B cell (primary cell): ENCODE results near the gene CHRNA5.

Source experiments
- EZH2 ChIP-seq: IDR thresholded peaks from 2 replicates; pipeline ENCODE4 v1.6.1; 2012; ENCODE audit warnings: borderline replicate concordance, low read depth, mild to moderate bottlenecking, moderate library complexity, low read length; ENCODE audit not compliant: insufficient read depth, poor library complexity, severe bottlenecking
- TF ChIP-seq, protein P1 (sequence below): fragments of 200-600 bp; IDR thresholded peaks from one replicate; pipeline ENCODE4 v1.8.0; 2022; ENCODE audit warnings: antibody characterized with exemption, mild to moderate bottlenecking

- TF ChIP-seq, protein P1, sequence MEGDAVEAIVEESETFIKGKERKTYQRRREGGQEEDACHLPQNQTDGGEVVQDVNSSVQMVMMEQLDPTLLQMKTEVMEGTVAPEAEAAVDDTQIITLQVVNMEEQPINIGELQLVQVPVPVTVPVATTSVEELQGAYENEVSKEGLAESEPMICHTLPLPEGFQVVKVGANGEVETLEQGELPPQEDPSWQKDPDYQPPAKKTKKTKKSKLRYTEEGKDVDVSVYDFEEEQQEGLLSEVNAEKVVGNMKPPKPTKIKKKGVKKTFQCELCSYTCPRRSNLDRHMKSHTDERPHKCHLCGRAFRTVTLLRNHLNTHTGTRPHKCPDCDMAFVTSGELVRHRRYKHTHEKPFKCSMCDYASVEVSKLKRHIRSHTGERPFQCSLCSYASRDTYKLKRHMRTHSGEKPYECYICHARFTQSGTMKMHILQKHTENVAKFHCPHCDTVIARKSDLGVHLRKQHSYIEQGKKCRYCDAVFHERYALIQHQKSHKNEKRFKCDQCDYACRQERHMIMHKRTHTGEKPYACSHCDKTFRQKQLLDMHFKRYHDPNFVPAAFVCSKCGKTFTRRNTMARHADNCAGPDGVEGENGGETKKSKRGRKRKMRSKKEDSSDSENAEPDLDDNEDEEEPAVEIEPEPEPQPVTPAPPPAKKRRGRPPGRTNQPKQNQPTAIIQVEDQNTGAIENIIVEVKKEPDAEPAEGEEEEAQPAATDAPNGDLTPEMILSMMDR = no peak
- TF ChIP-seq EZH2 = no peak
Measured at GRCh38 chr15:78561490-78561889, 3.8 kb upstream of the CHRNA5 start.
